T-cell (primary cell): ENCODE results near the gene NPHP4. TPM values are rescaled to one million over a fixed set of nuclear protein-coding genes. Genes with fewer than 3 reads are reported as not detected.

ENCODE experiments used
- ATAC-seq, 4 experiments: fragments of 200-7000 bp in 3 of 4; fragments of 150-1000 bp in 1 of 4; cut with Tn5 transposase; replicated peaks in 1 of 4; 1 replicate in 3 of 4; 2 replicates in 1 of 4; pipeline ENCODE4 v1.10.0; 2021; ENCODE audit warnings: moderate library complexity in 3 of 4, mild to moderate bottlenecking in 2 of 4, moderate number of reproducible peaks in 1 of 4
- CTCF ChIA-PET, 2 donors: fragments of 300-600 bp; sonication (Branson Sonifier 250); formaldehyde crosslinking; loops; one replicate each; lab custom pipeline; 2022; ENCODE audit warnings: antibody characterized with exemption in 2 of 2; lab: Charles Lee
- POLR2A ChIA-PET, 2 donors: fragments of 300-600 bp; sonication (Branson Sonifier 250); formaldehyde crosslinking; loops; one replicate each; lab custom pipeline; 2022; ENCODE audit warnings: antibody characterized with exemption in 2 of 2; lab: Charles Lee
- DNase-seq, 35 experiments: peaks; one replicate each; pipeline versions ENCODE4 v3.0.0 to v3.0.0-alpha.2; 2013 to 2023
- H3K27ac ChIP-seq: one replicate; pipeline ENCODE4 v1.5.1; 2013; ENCODE audit warnings: low read length
- H3K27me3 ChIP-seq, 2 experiments: replicated peaks in 1 of 2; 1 replicate in 1 of 2; 2 replicates in 1 of 2; pipeline versions ENCODE4 v1.6.1 to v1.7.0; 2013; ENCODE audit warnings: low read length in 1 of 2, mixed read lengths in 1 of 2; ENCODE audit not compliant: control insufficient read depth in 2 of 2, insufficient read depth in 2 of 2; ENCODE audit errors: extremely low read depth in 1 of 2
- H3K36me3 ChIP-seq, 2 donors: 1 replicate in 1 of 2; 2 replicates in 1 of 2; pipeline versions ENCODE4 v1.6.1 to v1.7.0; 2013; ENCODE audit warnings: low read length in 1 of 2; ENCODE audit not compliant: control insufficient read depth in 2 of 2, insufficient read depth in 1 of 2; ENCODE audit errors: extremely low read depth in 1 of 2
- H3K4me1 ChIP-seq, 2 experiments: 1 replicate in 1 of 2; 2 replicates in 1 of 2; pipeline versions ENCODE4 v1.6.1 to v1.7.0; 2013; ENCODE audit warnings: low read length in 2 of 2, mixed read lengths in 1 of 2; ENCODE audit not compliant: insufficient read depth in 2 of 2, control insufficient read depth in 1 of 2; ENCODE audit errors: extremely low read depth in 1 of 2
- H3K4me3 ChIP-seq, 2 donors: 1 replicate in 1 of 2; 2 replicates in 1 of 2; pipeline versions ENCODE4 v1.5.1 to v1.7.0; 2013; ENCODE audit warnings: mild to moderate bottlenecking in 2 of 2, low read length in 1 of 2, moderate library complexity in 1 of 2; ENCODE audit not compliant: control insufficient read depth in 1 of 2; ENCODE audit errors: extremely low read depth in 1 of 2
- H3K9me3 ChIP-seq: 2 replicates; pipeline ENCODE4 v1.7.0; 2013
- H3K27ac Mint-ChIP-seq, 2 donors: one replicate each; pipeline ENCODE4 v1.8.0; 2020 to 2021; ENCODE audit warnings: mild to moderate bottlenecking in 2 of 2, mixed read lengths in 2 of 2
- H3K27me3 Mint-ChIP-seq, 2 donors: one replicate each; pipeline ENCODE4 v1.8.0; 2021 to 2022; ENCODE audit warnings: mixed read lengths in 2 of 2
- H3K36me3 Mint-ChIP-seq: one replicate; pipeline ENCODE4 v1.8.0; 2021; ENCODE audit warnings: mixed read lengths
- H3K4me1 Mint-ChIP-seq, 3 donors: one replicate each; pipeline ENCODE4 v1.8.0; 2020 to 2022; ENCODE audit warnings: mixed read lengths in 3 of 3, mild to moderate bottlenecking in 1 of 3
- H3K4me3 Mint-ChIP-seq, 3 donors: one replicate each; pipeline ENCODE4 v1.8.0; 2020 to 2022; ENCODE audit warnings: mild to moderate bottlenecking in 3 of 3, mixed read lengths in 3 of 3, moderate library complexity in 3 of 3
- H3K9me3 Mint-ChIP-seq, 3 donors: one replicate each; pipeline ENCODE4 v1.8.0; 2020 to 2022; ENCODE audit warnings: mixed read lengths in 3 of 3
- WGBS: methylation state at CpG from one replicate; pipeline ENCODE4 v1.1.5; 2013; ENCODE audit warnings: missing lambda C conversion rate; ENCODE audit not compliant: insufficient coverage; 5-methylcytosine and 5-hydroxymethylcytosine counted together
- total RNA-seq, 35 experiments: library from RNA in 6 of 35; stranded (reverse) in 6 of 35; fragments of 120-200 nt in 1 of 35; gene quantifications; one replicate each; pipeline versions ENCODE4 v1.2.1 to v1.2.4 and lab custom pipeline; 2013 to 2026

NPHP4 gene
- total RNA-seq, 5 donors from 2014 or later (not counting 1 experiment from before 2014, with no cell fraction given), result 9.0 to 10.5 (median 9.8) TPM

DNA sequence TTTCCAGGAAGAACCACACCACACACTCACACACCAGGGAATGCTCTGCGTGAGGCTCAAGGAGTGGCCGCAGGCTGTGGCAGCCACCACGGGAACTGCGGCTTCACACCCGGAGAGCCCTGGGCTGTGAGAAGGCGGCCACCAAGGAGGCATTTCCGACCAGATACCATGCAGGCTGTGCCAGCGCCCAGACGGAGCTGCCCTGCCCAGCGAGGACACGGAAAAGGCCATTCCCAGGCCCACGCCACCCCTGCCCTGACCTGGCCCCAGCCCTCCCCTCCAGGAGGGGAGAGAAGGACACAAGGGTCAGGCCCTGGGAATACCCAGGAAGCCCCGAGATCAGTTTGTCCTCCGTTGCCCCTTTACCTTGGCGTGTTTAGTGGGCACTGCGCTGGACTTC, 119.3 kb downstream of the NPHP4 start:
- H3K9me3 ChIP-seq, result no peaks in the 10 kb centered on the region
- no peaks in the 10 kb centered on the region for H3K4me1 ChIP-seq
- H3K36me3 ChIP-seq, result peaks cover 0 to 6% of the 10 kb centered on the region in 2 donors
- H3K27me3 Mint-ChIP-seq, result no peaks in the 10 kb centered on the region
- no peaks in the 10 kb centered on the region for H3K4me1 Mint-ChIP-seq
- no peak overlapping the region for H3K27ac Mint-ChIP-seq
- no peak for ATAC-seq
- no peak overlapping the region for H3K4me3 Mint-ChIP-seq
- ChIA-PET POLR2A (no interaction called here), CTCF (no interaction called here)
- DNase-seq, result no peak
- H3K36me3 Mint-ChIP-seq, result peaks cover 22% of the 10 kb centered on the region
- no peaks in the 10 kb centered on the region for H3K27me3 ChIP-seq
- H3K9me3 Mint-ChIP-seq, result no peaks in the 10 kb centered on the region
- no peak overlapping the region for H3K27ac ChIP-seq
- H3K4me3 ChIP-seq, result no peak overlapping the region
- 95% methylated on average over 15 of the region's 16 CpGs for WGBS

DNA sequence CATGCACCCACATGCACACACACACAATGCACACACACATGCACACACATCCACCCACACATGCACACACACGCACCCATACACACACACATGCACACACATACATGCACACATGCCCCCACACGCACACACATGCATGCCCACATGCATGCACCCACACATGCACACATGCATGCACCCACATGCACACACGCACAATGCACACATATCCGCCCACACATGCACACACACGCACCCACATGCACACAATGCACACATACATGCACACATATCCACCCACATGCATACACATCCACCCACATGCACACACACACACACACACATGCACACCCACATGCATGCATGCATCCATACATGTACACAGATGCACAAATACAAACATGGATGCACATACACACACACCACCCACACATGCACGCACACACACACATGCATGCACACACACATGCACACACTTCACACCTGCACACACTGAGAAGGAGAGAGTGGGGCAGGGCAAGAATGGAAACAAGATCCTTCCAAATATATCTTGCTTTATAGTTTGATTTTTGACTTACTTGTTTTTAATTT, 123.2 kb downstream of the NPHP4 start:
- Mint-ChIP-seq H3K4me1 (no peaks in the 10 kb centered on the region), H3K4me3 (no peak overlapping the region), H3K9me3 (no peaks in the 10 kb centered on the region), H3K36me3 (peaks cover 21% of the 10 kb centered on the region), H3K27ac (no peak overlapping the region), H3K27me3 (no peaks in the 10 kb centered on the region)
- no peak for ATAC-seq
- WGBS, result 100% methylated on average over 5 of the region's 6 CpGs
- Histone ChIP-seq H3K9me3 (no peaks in the 10 kb centered on the region), H3K4me3 (no peak overlapping the region), H3K36me3 (peaks cover 0 to 6% of the 10 kb centered on the region in 2 donors), H3K27me3 (no peaks in the 10 kb centered on the region), H3K27ac (no peak overlapping the region), H3K4me1 (no peaks in the 10 kb centered on the region)
- ChIA-PET CTCF (no interaction called here), POLR2A (no interaction called here)
- no peak for DNase-seq

DNA sequence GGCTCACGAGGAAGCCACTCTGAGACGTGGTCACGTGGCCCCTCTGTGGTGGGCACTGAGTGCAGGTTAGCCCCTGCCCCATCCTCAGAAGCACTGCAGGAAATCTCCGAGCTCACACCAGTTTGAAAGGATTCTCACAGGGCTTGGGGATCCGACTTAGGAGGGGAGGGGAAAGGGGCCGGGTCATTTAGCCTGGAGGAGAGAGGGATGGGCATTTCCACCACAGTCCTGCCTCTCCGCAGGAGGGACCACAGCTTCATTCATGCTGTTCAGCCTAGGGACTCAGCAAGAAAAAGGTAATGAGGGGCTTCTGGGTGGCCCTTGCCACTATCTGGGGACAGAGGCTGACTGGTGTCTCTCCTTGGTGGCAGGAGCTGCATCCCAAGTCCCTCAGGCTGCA, 126.5 kb downstream of the NPHP4 start:
- WGBS, result 92% methylated on average over 5 of the region's 7 CpGs
- no peak overlapping the region for H3K4me3 Mint-ChIP-seq
- Histone ChIP-seq H3K27ac (no peak overlapping the region), H3K36me3 (peaks cover 0 to 6% of the 10 kb centered on the region in 2 donors), H3K4me1 (no peaks in the 10 kb centered on the region), H3K27me3 (no peaks in the 10 kb centered on the region), H3K4me3 (no peak overlapping the region), H3K9me3 (no peaks in the 10 kb centered on the region)
- no peaks in the 10 kb centered on the region for H3K27me3 Mint-ChIP-seq
- DNase-seq (no peak), ATAC-seq (no peak)
- H3K4me1 Mint-ChIP-seq, result no peaks in the 10 kb centered on the region
- ChIA-PET POLR2A (no interaction called here), CTCF (no interaction called here)
- H3K36me3 Mint-ChIP-seq, result peaks cover 14% of the 10 kb centered on the region
- no peaks in the 10 kb centered on the region for H3K9me3 Mint-ChIP-seq
- H3K27ac Mint-ChIP-seq, result no peak overlapping the region

DNA sequence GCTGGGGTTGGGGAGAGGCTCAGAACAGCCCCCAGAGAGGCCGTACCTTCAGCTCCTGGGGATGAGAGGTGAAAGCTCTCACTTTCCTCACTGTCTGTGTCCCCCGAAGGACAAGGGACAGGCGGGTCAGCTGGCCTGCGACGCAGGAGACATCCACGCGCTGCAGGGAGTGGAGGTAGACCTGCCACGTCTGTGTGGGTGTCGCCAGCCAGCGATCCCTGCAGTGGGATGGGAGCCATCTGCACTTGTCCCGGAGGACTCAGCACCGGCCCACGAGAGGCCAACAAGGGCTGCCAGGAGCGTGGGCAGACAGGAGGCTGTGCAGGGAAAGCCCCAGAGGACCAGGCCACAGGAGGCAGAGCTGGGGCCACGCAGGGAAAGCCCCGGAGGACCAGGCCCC, 127.2 kb downstream of the NPHP4 start:
- no peaks in the 10 kb centered on the region for H3K4me1 ChIP-seq
- no peaks in the 10 kb centered on the region for H3K9me3 ChIP-seq
- H3K36me3 Mint-ChIP-seq, result peaks cover 14% of the 10 kb centered on the region
- 93% methylated on average over 14 of the region's 16 CpGs for WGBS
- no peak overlapping the region for H3K27ac ChIP-seq
- H3K27me3 Mint-ChIP-seq, result no peaks in the 10 kb centered on the region
- POLR2A ChIA-PET, result no interaction called here
- no peaks in the 10 kb centered on the region for H3K4me1 Mint-ChIP-seq
- CTCF ChIA-PET, result no interaction called here
- ATAC-seq (no peak), DNase-seq (no peak)
- H3K4me3 ChIP-seq, result no peak overlapping the region
- no peaks in the 10 kb centered on the region for H3K27me3 ChIP-seq
- no peaks in the 10 kb centered on the region for H3K9me3 Mint-ChIP-seq
- no peak overlapping the region for H3K4me3 Mint-ChIP-seq
- no peak overlapping the region for H3K27ac Mint-ChIP-seq
- H3K36me3 ChIP-seq, result peaks cover 0 to 6% of the 10 kb centered on the region in 2 donors

DNA sequence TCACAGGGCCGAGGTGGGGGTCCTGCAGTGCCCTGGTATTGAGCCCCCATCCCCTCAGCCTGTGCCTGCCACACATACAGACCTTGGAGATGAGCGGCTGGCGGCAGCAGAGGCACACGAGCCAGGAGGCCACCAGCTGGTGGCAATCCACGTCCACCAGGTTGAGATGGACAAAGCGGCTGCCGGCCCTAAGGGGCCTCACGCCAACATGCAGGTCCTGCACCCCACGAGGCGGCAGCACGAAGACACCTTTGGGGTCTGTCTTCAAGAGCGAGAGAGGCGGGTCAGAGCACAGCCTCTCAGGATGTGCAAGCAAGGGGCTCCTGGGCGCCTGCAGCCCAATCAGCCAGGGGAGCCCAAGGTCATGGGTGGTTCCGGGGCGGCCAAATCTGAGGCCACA, 128.0 kb downstream of the NPHP4 start:
- WGBS, result 94% methylated on average over 14 of the region's 16 CpGs
- ATAC-seq, result no peak
- CTCF ChIA-PET, result no interaction called here
- no peak overlapping the region for H3K4me3 ChIP-seq
- no peaks in the 10 kb centered on the region for H3K9me3 ChIP-seq
- no peak overlapping the region for H3K27ac ChIP-seq
- Mint-ChIP-seq H3K4me1 (no peaks in the 10 kb centered on the region), H3K4me3 (no peak overlapping the region), H3K9me3 (no peaks in the 10 kb centered on the region), H3K27me3 (no peaks in the 10 kb centered on the region), H3K36me3 (peaks cover 14% of the 10 kb centered on the region), H3K27ac (no peak overlapping the region)
- H3K4me1 ChIP-seq, result no peaks in the 10 kb centered on the region
- no peaks in the 10 kb centered on the region for H3K27me3 ChIP-seq
- DNase-seq, result no peak
- peaks cover 0 to 6% of the 10 kb centered on the region in 2 donors for H3K36me3 ChIP-seq
- POLR2A ChIA-PET, result no interaction called here

DNA sequence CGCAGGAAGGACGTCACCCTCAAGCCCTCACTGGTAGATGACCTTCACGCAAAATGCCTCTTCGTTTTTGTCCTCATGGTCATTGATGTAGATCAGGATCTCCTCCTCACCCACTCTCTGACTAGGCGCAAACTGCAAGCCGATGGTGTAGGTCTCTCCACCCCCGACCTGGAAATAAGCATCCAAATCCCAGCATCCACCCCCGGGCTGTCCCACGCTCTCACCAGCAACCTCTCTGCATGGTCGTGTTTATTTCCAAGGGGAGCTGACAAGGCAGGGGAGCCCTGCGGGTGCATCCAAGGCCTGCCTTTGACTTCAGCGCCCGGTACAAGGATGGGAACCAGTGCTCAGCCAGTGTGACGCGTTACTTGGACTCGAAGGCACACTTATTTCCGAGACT, 129.0 kb downstream of the NPHP4 start:
- Mint-ChIP-seq H3K4me3 (no peak overlapping the region), H3K27ac (no peak overlapping the region), H3K27me3 (no peaks in the 10 kb centered on the region), H3K36me3 (peaks cover 14% of the 10 kb centered on the region), H3K4me1 (no peaks in the 10 kb centered on the region), H3K9me3 (no peaks in the 10 kb centered on the region)
- Histone ChIP-seq H3K27ac (no peak overlapping the region), H3K4me3 (no peak overlapping the region), H3K9me3 (no peaks in the 10 kb centered on the region), H3K36me3 (peaks cover 0 to 6% of the 10 kb centered on the region in 2 donors), H3K4me1 (no peaks in the 10 kb centered on the region), H3K27me3 (no peaks in the 10 kb centered on the region)
- WGBS, result 98% methylated on average over 10 of the region's 17 CpGs
- ATAC-seq, result no peak
- DNase-seq, result no peak
- ChIA-PET POLR2A (no interaction called here), CTCF (no interaction called here)
